T-helper 1 cell treated with Interleukin-12 subunit alpha and Interleukin-12 subunit beta and Interleukin-4 antibody, amounts not matched to agents 30 μg/mL and 1 μg/mL, for 36 hours (primary cell): ENCODE measurements around the gene NPRL2.

Source experiments
- H3K27ac Mint-ChIP-seq: one replicate; pipeline ENCODE4 v1.8.0; 2021; ENCODE audit warnings: mild to moderate bottlenecking, mixed read lengths
- H3K27me3 Mint-ChIP-seq: one replicate; pipeline ENCODE4 v1.8.0; 2021; ENCODE audit warnings: low read depth, mixed read lengths
- H3K36me3 Mint-ChIP-seq: one replicate; pipeline ENCODE4 v1.8.0; 2021; ENCODE audit warnings: low read depth, mixed read lengths
- H3K4me1 Mint-ChIP-seq: one replicate; pipeline ENCODE4 v1.8.0; 2021; ENCODE audit warnings: low read depth, mixed read lengths
- H3K4me3 Mint-ChIP-seq: one replicate; pipeline ENCODE4 v1.8.0; 2021; ENCODE audit warnings: mild to moderate bottlenecking, moderate library complexity, mixed read lengths
- H3K9me3 Mint-ChIP-seq: one replicate; pipeline ENCODE4 v1.8.0; 2021; ENCODE audit warnings: mixed read lengths

NPRL2 gene

DNA sequence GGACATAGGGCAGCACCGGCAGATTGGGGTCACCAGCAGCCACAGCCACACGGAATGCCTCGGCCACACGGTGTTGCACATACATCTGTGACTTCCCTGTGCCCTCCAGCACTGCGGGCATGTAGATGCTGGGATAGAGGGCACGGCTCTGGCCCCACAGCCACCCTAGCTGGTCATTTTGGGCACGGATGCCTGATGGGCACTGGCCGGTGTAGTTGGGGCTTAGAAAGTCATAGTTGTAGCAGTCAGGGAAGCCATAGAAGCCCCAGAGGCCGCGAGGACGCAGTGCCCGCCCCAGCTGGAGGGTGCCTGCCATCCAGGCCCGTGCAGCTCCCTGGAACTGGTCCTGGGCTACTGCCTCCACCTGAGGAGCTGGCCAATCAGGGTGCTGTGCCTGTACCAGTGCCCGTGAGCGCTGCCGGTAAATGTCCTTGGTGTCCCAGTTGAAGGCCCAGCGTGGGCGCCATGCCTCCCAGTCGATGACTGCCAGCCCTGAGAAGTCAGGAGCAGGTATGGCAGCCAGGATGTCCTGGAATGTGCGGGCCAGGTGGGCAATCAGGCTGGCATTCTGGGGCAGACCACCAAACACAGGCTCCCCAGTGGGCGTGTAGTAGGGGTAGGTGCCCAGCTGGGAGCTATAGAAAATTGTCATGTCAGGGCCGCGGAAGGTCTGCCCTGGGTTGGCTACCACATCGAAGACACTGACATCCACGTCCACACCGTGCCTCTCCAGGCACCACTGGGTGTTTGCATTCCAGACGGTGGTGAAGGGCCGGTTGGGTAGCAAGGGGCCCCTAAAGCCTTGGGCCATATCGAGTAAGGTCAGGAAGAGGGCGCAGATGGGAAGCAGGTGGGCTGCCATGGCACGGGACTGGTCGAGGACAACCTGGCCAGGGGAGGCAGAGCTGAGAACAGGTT is 48.2 kb downstream of the NPRL2 start:
- Mint-ChIP-seq H3K4me3 (no peak overlapping the region), H3K27ac (no peak overlapping the region), H3K27me3 (no peaks in the 10 kb centered on the region), H3K9me3 (no peaks in the 10 kb centered on the region), H3K4me1 (peaks cover 18% of the 10 kb centered on the region), H3K36me3 (peaks cover 3% of the 10 kb centered on the region)

GRCh38 chr3:50300681-50301254 is 49.8 kb downstream of the NPRL2 start:
- no peaks in the 10 kb centered on the region for H3K9me3 Mint-ChIP-seq
- peak overlapping the region; percentile 96 for H3K4me3 Mint-ChIP-seq
- peak overlapping the region; percentile 95 for H3K27ac Mint-ChIP-seq
- H3K36me3 Mint-ChIP-seq = peaks cover 3% of the 10 kb centered on the region
- H3K27me3 Mint-ChIP-seq = no peaks in the 10 kb centered on the region
- peaks cover 24% of the 10 kb centered on the region for H3K4me1 Mint-ChIP-seq

DNA sequence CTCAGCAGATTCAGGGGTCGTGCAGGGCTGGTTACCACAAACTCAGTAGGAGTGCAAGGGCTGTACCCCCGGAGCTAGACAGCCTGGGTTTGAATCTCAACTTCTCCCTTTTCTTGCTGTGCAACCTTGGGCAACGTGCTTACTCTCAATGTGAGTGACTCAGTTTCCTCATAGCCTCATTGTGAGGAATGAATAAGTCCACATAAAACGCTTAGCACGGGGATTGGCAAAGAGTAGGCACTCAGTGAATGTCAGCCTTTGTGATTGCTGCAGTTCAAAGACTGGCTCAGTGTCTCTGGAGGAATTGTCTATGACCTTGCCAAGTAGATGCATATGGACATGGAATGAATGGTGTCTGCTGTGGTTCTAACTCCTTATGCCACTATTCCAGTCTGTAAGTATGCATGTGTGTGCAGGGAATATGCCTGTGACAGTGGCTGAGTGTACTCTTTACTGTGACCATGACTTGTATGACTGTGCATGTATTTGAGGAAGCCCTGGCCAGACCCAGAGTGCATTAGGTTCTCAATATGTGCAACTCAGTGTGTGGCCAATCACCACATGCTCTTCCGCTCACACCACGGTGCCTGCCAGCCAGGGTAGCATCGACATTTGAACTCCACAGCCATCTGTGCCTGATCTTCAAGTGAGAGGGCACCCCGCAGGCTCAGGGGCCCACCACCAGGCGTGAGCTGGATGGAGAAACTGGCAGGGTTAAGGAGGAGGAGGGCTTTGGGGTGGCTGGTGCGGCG is 50.5 kb downstream of the NPRL2 start:
- Mint-ChIP-seq H3K9me3 (no peaks in the 10 kb centered on the region), H3K36me3 (peaks cover 3% of the 10 kb centered on the region), H3K27ac (peak overlapping the region; percentile 95), H3K27me3 (no peaks in the 10 kb centered on the region), H3K4me3 (peak overlapping the region; percentile 96), H3K4me1 (peaks cover 24% of the 10 kb centered on the region)

DNA sequence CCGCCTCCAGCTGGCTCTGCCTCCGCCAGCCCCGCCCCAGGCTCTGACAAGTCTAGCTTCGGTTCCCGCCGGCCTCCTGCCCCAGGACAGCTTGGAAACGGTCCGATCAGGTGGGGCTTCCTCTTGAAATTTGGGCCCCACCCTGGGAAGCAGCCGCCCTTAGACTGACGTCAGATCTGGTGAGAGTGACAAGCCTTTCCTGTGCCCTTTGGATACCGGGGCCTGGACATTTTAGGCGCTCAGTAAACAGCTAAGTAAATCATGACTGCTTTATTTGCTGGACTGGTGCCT is 51.0 kb downstream of the NPRL2 start:
- Mint-ChIP-seq H3K27ac (peak overlapping the region; percentile 95), H3K36me3 (peaks cover 3% of the 10 kb centered on the region), H3K4me3 (peak overlapping the region; percentile 96), H3K9me3 (no peaks in the 10 kb centered on the region), H3K27me3 (no peaks in the 10 kb centered on the region), H3K4me1 (peaks cover 24% of the 10 kb centered on the region)

DNA sequence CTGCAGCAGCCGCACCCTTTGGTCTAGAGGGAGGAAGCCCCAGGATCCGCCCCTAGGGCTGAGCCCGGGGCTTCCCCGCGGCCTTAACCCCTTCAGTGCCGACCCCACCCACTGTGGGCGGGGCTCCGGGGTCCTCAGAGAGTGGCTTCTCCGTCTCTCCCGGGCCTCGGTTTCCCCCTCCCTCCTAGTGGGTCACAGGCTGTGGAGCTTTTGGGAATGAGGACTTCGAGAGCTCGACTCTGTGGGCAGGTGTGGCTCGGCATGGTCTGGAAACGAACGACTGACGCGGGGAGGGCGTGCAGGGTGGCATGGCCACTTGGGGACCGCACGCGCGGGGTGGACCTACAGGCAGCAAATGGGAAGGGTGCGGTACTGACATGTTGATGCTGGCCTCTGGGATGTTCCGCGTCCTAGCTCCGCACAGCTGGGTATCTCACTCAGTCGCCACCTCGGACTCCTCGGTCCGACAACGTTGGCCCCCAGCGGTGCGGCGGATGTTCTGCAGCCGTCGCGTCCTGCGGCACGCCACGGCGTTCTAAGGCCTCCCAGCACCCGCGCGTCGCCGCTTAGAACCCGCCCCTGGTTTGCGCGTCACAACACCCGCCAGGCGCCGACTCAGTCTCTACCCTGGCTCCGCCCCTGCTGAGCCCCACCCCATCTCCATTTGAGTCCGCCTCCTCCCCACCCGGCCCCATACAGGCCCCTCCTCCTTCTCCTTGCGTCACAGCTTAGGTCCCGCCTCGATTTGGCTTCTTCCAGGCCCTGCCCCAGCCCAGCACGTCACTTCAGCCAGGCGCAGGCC is 51.5 kb downstream of the NPRL2 start, which contains the start of the genes HYAL3 and NAA80:
Gene HYAL3, minus strand, starts transcription at position 570 of the 802 bp plus-strand sequence. CDS start 3,803 bp downstream, outside the sequence.
Gene NAA80, minus strand, starts transcription at position 570 of the 802 bp plus-strand sequence. CDS start 1,942 bp downstream, outside the sequence.
- H3K27ac Mint-ChIP-seq = peak within 1 kb of the TSS; percentile 95
- peak within 1 kb of the TSS; percentile 96 for H3K4me3 Mint-ChIP-seq
- H3K36me3 Mint-ChIP-seq = peaks cover 3% of the 10 kb centered on the region
- H3K27me3 Mint-ChIP-seq = no peaks in the 10 kb centered on the region
- H3K9me3 Mint-ChIP-seq = no peaks in the 10 kb centered on the region
- H3K4me1 Mint-ChIP-seq = peaks cover 24% of the 10 kb centered on the region

DNA sequence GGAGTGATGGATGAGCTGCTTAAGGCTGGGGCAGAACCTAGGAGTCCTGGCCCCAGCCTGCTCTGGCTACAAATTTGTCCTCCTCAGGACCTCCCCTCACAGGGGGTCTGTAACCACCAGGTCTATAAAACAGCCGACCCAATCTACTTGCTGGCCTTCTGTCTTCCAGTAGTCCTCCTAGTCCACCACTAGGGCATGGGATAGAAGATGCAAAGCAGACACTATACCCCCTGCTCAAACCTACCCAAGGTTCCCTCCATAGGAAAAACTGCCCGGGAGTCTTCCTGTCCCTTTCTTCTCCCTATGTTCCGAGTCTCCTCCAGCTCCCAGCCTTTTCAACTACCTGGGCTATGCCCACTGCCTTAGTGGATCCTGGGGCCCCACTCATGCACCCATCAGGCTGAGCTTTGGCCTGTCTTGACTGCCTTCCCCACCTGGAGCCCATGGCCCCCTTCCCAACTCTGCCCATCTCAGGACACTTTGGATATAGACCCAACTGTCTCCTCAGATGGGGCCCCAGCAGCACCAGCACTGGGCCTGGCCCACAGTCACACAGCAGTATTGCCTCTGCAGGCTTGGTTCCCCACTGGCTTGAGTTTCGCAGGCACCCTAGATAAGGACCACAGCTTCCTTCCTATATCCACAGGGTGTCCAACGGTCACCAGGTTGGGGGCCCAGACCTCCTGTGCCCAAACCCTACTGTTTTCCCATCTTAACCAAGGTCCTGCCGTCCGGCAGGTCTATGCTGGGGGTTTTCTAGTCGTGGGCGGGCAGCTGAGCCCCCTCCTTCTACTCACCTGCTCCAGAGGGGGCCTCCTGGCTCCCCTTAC is 52.5 kb downstream of the NPRL2 start:
- H3K36me3 Mint-ChIP-seq = peaks cover 3% of the 10 kb centered on the region
- H3K27ac Mint-ChIP-seq = peak overlapping the region; percentile 95
- no peaks in the 10 kb centered on the region for H3K9me3 Mint-ChIP-seq
- H3K4me1 Mint-ChIP-seq = peaks cover 26% of the 10 kb centered on the region
- H3K27me3 Mint-ChIP-seq = no peaks in the 10 kb centered on the region
- peak overlapping the region; percentile 96 for H3K4me3 Mint-ChIP-seq

DNA sequence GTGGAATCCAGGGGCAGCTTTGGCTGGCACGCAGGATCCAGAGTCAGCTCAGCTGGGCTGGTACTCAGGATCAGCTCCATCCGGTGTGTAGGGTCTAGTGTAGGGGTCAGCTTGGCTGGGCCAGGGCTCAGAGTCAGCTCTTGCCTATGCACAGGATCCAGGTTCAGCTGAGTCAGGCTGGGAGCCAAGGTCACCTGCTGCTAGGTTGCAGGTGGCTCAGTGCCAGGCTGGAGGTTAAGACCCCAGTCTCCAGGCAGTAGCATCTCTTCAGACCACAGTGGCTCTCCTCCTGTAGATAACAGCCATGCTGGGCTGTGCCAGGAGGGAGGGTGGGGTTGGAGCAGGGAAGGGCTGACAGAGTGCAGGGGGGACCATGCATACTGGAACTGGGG is 53.2 kb downstream of the NPRL2 start:
- Mint-ChIP-seq H3K4me3 (peak overlapping the region; percentile 14), H3K27me3 (no peaks in the 10 kb centered on the region), H3K27ac (no peak overlapping the region), H3K36me3 (peaks cover 3% of the 10 kb centered on the region), H3K9me3 (no peaks in the 10 kb centered on the region), H3K4me1 (peaks cover 34% of the 10 kb centered on the region)
